Endothelial cell of umbilical vein (primary cell): ENCODE data around the gene SON. TPM values are rescaled to one million over a fixed set of nuclear protein-coding genes. Genes with fewer than 3 reads are reported as not detected.

Experiments
- BruUV-seq: library from RNA; stranded (reverse); fragments of 400-500 nt; replicated peaks from 2 replicates; lab custom pipeline; 2021; lab: Mats Ljungman, UMichigan
- CTCF ChIA-PET: fragments of 300-600, 350-600 bp; sonication (Branson Sonifier 250); formaldehyde crosslinking; loops from one replicate; lab custom pipeline; 2021; ENCODE audit warnings: antibody characterized with exemption, inconsistent platforms; lab: Charles Lee
- POLR2A ChIA-PET: fragments of 300-600, 350-600 bp; sonication (Branson Sonifier 250); formaldehyde crosslinking; loops from one replicate; lab custom pipeline; 2021; ENCODE audit warnings: antibody characterized with exemption, inconsistent platforms; lab: Charles Lee
- DNase-seq: peaks from one replicate; pipeline ENCODE4 v3.0.0-alpha.2; 2011; ENCODE audit warnings: low read depth, low spot score
- FAIRE-seq: peaks from 2 replicates; lab custom pipeline; 2011; peaks lifted over from hg19 to GRCh38; lab: Jason Lieb, UNC
- H2AFZ ChIP-seq: 2 replicates; pipeline ENCODE4 v1.6.0; 2012; ENCODE audit warnings: low read depth, low read length, control low read depth, inconsistent platforms
- H3K27ac ChIP-seq: 2 replicates; pipeline ENCODE4 v1.5.1; 2011; ENCODE audit warnings: low read depth, mild to moderate bottlenecking, control low read depth, low read length, moderate library complexity; ENCODE audit not compliant: insufficient read depth
- H3K27me3 ChIP-seq, 2 experiments: 2 replicates each; pipeline versions ENCODE4 v1.6.0 to v1.6.1; 2011; ENCODE audit warnings: low read length in 2 of 2, mixed read lengths in 1 of 2; ENCODE audit not compliant: control insufficient read depth in 2 of 2, insufficient read depth in 2 of 2
- H3K36me3 ChIP-seq, 2 experiments: 2 replicates in 1 of 2; 3 replicates in 1 of 2; pipeline ENCODE4 v1.5.1; 2011; ENCODE audit warnings: low read length in 2 of 2, mild to moderate bottlenecking in 1 of 2, moderate library complexity in 1 of 2; ENCODE audit not compliant: control insufficient read depth in 2 of 2, insufficient read depth in 2 of 2; ENCODE audit errors: extremely low read depth in 1 of 2
- H3K4me1 ChIP-seq: 3 replicates; pipeline ENCODE4 v1.5.1; 2011; ENCODE audit warnings: mild to moderate bottlenecking, low read length; ENCODE audit not compliant: control insufficient read depth, insufficient read depth; ENCODE audit errors: extremely low read depth
- H3K4me2 ChIP-seq: 2 replicates; pipeline ENCODE4 v1.6.1; 2011; ENCODE audit warnings: low read length, control low read depth, mixed read lengths; ENCODE audit not compliant: insufficient read depth
- H3K4me3 ChIP-seq, 3 experiments: fragments of 200-600 bp in 1 of 3; sonication (generic), shearing (Covaris generic) in 1 of 3; replicated peaks in 1 of 3; 2 replicates each; pipeline ENCODE4 v1.5.1; 2011 to 2016; ENCODE audit warnings: control low read depth in 3 of 3, low read length in 3 of 3, mild to moderate bottlenecking in 2 of 3, inconsistent platforms in 1 of 3, low read depth in 1 of 3, moderate library complexity in 1 of 3; ENCODE audit not compliant: insufficient read depth in 1 of 3
- H3K79me2 ChIP-seq: 2 replicates; pipeline ENCODE4 v1.6.0; 2012; ENCODE audit warnings: low read length, inconsistent platforms; ENCODE audit not compliant: control insufficient read depth, insufficient read depth
- H3K9ac ChIP-seq: replicated peaks from 2 replicates; pipeline ENCODE3; 2011; ENCODE audit warnings: low read length, control low read depth; ENCODE audit not compliant: insufficient read depth; ENCODE audit errors: extremely low read depth
- H3K9me1 ChIP-seq: replicated peaks from 3 replicates; pipeline ENCODE4 v1.6.0; 2011; ENCODE audit warnings: mild to moderate bottlenecking, low read length; ENCODE audit not compliant: control insufficient read depth, insufficient read depth; ENCODE audit errors: extremely low read depth
- H3K9me3 ChIP-seq: replicated peaks from 2 replicates; pipeline ENCODE4 v1.5.1; 2012; ENCODE audit warnings: low read length, inconsistent platforms; ENCODE audit not compliant: control insufficient read depth, insufficient read depth
- H4K20me1 ChIP-seq: replicated peaks from 2 replicates; pipeline ENCODE3; 2011; ENCODE audit warnings: mild to moderate bottlenecking, low read length; ENCODE audit not compliant: control insufficient read depth, insufficient read depth; ENCODE audit errors: extremely low read depth
- EZH2 ChIP-seq: IDR thresholded peaks from 2 replicates; pipeline ENCODE4 v1.6.1; 2012; ENCODE audit warnings: borderline replicate concordance, low read depth, mild to moderate bottlenecking, moderate library complexity, low read length, inconsistent platforms; ENCODE audit not compliant: severe bottlenecking
- FOS ChIP-seq: IDR thresholded peaks from 2 replicates; pipeline ENCODE4 v1.6.1; 2011; ENCODE audit warnings: mild to moderate bottlenecking, low read length, moderate library complexity, borderline replicate concordance; ENCODE audit not compliant: insufficient read depth
- GATA2 ChIP-seq: IDR thresholded peaks from 2 replicates; pipeline ENCODE4 v1.7.0; 2011; ENCODE audit warnings: low read depth, mild to moderate bottlenecking, moderate library complexity, mixed read lengths, low read length; ENCODE audit not compliant: insufficient read length, insufficient read depth
- JUN ChIP-seq: IDR thresholded peaks from 2 replicates; pipeline ENCODE4 v1.6.1; 2011; ENCODE audit warnings: borderline replicate concordance, low read depth; ENCODE audit not compliant: insufficient read length, insufficient read depth
- MAX ChIP-seq: IDR thresholded peaks from 2 replicates; pipeline ENCODE4 v1.6.1; 2011; ENCODE audit not compliant: insufficient read depth, insufficient read length
- MYC ChIP-seq: IDR thresholded peaks from one replicate; pipeline ENCODE4 v1.6.1; 2011; ENCODE audit warnings: mild to moderate bottlenecking, low read depth, low read length
- POLR2A ChIP-seq: IDR thresholded peaks from 2 replicates; pipeline ENCODE4 v1.6.1; 2012; ENCODE audit warnings: low read depth, mild to moderate bottlenecking, control low read depth, low read length
- POLR2AphosphoS5 ChIP-seq: IDR thresholded peaks from 2 replicates; pipeline ENCODE4 v1.6.1; 2012; ENCODE audit warnings: low read depth, mild to moderate bottlenecking, control low read depth, low read length, moderate library complexity; ENCODE audit not compliant: insufficient read depth
- dilution Hi-C: fragments of 300-500 bp; cut with MboI; formaldehyde crosslinking; loops from one replicate; pipeline ENCODE4 v1.15.0; 2019; ENCODE audit warnings: low sequenced_read_pairs; ENCODE audit not compliant: extremely low pct_ligation_motif_present
- intact Hi-C: fragments of 100-400 bp; cut with micrococcal nuclease; formaldehyde crosslinking; loops from one replicate; pipeline ENCODE4 v1.10.0; 2022
- polyA plus RNA-seq, 4 experiments: library from polyadenylated mRNA; depleted of rRNA in 3 of 4; stranded (reverse) in 3 of 4; unstranded in 1 of 4; fragments of >200 nt; gene quantifications; 2 replicates each; pipeline versions ENCODE4 v1.2.1 to v1.2.3, GENCODE V29; 2011 to 2012; ENCODE audit warnings: missing spikeins in 1 of 4
- total RNA-seq: library from RNA; stranded (reverse); gene quantifications from 2 replicates; pipeline ENCODE4 v1.2.3, GENCODE V29; 2021
- TF ChIP-seq, protein P1 (sequence below), 2 donors: IDR thresholded peaks; 1 replicate in 1 of 2; 2 replicates in 1 of 2; pipeline ENCODE4 v1.5.1; 2011; ENCODE audit warnings: low read length in 2 of 2, mild to moderate bottlenecking in 2 of 2, moderate library complexity in 2 of 2, control low read depth in 1 of 2, inconsistent platforms in 1 of 2, low read depth in 1 of 2; ENCODE audit not compliant: insufficient read depth in 1 of 2; ENCODE audit errors: extremely low read depth in 1 of 2

The SON gene
- total and polyA plus RNA-seq, 2 donors (not counting 3 experiments of a cell fraction or from before 2014, with no cell fraction given): 107 to 304 TPM

DNA sequence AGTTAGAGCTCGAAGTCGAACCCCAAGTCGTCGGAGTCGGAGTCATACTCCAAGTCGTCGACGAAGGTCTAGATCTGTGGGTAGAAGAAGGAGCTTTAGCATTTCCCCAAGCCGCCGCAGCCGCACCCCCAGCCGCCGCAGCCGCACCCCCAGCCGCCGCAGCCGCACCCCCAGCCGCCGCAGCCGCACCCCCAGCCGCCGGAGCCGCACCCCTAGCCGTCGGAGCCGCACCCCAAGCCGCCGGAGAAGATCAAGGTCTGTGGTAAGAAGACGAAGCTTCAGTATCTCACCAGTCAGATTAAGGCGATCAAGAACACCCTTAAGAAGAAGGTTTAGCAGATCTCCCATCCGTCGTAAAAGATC, 12.1 kb downstream of the SON start:
- no peaks in the 10 kb centered on the region for H3K4me1 ChIP-seq
- no peaks in the 10 kb centered on the region for H3K9me1 ChIP-seq
- dilution Hi-C loops (no loop called here), intact Hi-C loops (no loop called here)
- H3K4me3 ChIP-seq: no peak overlapping the region
- DNase-seq (no peak), FAIRE-seq (no peak)
- no peaks in the 10 kb centered on the region for H3K9me3 ChIP-seq
- H3K79me2 ChIP-seq: peaks cover 98% of the 10 kb centered on the region
- TF ChIP-seq MAX: no peak
- no TSS peak for BruUV-seq
- peaks cover 20% of the 10 kb centered on the region for H4K20me1 ChIP-seq
- CTCF ChIA-PET: interaction anchor here (1.1 to 2.8 kb wide), 3 partner anchors 13 to 51 kb away, joined by 4 to 12 read pairs (median 6); no protein-coding TSS in a partner anchor
- no peak overlapping the region for H3K27ac ChIP-seq
- no peak overlapping the region for H3K4me2 ChIP-seq
- H3K36me3 ChIP-seq: peaks cover 48 to 68% of the 10 kb centered on the region in 2 experiments
- no peaks in the 10 kb centered on the region for H3K27me3 ChIP-seq
- no peak overlapping the region for H2AFZ ChIP-seq
- POLR2A ChIA-PET: no interaction called here
- H3K9ac ChIP-seq: no peak overlapping the region

GRCh38 chr21:33557447-33557846, 14.6 kb downstream of the SON start:
- intact Hi-C loops: no loop called here

More at GRCh38 chr21:33557447-33557846, 14.6 kb downstream of the SON start:
- Histone ChIP-seq H3K4me3 (no peak overlapping the region), H3K4me1 (no peaks in the 10 kb centered on the region), H3K79me2 (peaks cover 94% of the 10 kb centered on the region), H2AFZ (no peak overlapping the region), H4K20me1 (peaks cover 18% of the 10 kb centered on the region), H3K9ac (no peak overlapping the region), H3K27ac (no peak overlapping the region), H3K36me3 (peaks cover 29 to 56% of the 10 kb centered on the region in 2 experiments), H3K9me1 (no peaks in the 10 kb centered on the region), H3K27me3 (no peaks in the 10 kb centered on the region), H3K9me3 (no peaks in the 10 kb centered on the region), H3K4me2 (no peak overlapping the region)
- DNase-seq (no peak), FAIRE-seq (no peak)
- POLR2A ChIA-PET: no interaction called here
- BruUV-seq: no TSS peak
- dilution Hi-C loops: no loop called here
- CTCF ChIA-PET: interaction anchor here (0.9 to 2.8 kb wide), 6 partner anchors 8 to 344 kb away, joined by 3 to 12 read pairs (median 4); no protein-coding TSS in a partner anchor
- no peak for TF ChIP-seq GATA2
- TF ChIP-seq EZH2: no peak
- TF ChIP-seq POLR2A: no peak
- no peak for TF ChIP-seq POLR2AphosphoS5
- no peak for TF ChIP-seq FOS
- TF ChIP-seq MYC: no peak
- TF ChIP-seq JUN: no peak
- TF ChIP-seq, protein P1, sequence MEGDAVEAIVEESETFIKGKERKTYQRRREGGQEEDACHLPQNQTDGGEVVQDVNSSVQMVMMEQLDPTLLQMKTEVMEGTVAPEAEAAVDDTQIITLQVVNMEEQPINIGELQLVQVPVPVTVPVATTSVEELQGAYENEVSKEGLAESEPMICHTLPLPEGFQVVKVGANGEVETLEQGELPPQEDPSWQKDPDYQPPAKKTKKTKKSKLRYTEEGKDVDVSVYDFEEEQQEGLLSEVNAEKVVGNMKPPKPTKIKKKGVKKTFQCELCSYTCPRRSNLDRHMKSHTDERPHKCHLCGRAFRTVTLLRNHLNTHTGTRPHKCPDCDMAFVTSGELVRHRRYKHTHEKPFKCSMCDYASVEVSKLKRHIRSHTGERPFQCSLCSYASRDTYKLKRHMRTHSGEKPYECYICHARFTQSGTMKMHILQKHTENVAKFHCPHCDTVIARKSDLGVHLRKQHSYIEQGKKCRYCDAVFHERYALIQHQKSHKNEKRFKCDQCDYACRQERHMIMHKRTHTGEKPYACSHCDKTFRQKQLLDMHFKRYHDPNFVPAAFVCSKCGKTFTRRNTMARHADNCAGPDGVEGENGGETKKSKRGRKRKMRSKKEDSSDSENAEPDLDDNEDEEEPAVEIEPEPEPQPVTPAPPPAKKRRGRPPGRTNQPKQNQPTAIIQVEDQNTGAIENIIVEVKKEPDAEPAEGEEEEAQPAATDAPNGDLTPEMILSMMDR (IDR thresholded peaks at IDR 0.05; ENCODE audit: extremely low read depth in 1 of 2, insufficient read depth in 1 of 2, low read depth in 1 of 2, low read length in 2 of 2): no peak
- TF ChIP-seq MAX: no peak
